Progenitor cell of endocrine pancreas (in vitro differentiated cells): ENCODE measurements around the gene CDK8. TPM values are rescaled to one million over a fixed set of nuclear protein-coding genes. Genes with fewer than 3 reads are reported as not detected.
"Not testable (repeated sequence)": the region's sequence is repeated elsewhere in the genome, so short reads cannot be mapped to it uniquely, and the experiment has no call there.

Source experiments
- DNase-seq: peaks from one replicate; pipeline ENCODE4 v3.0.0; 2021; ENCODE audit warnings: low spot score; ENCODE audit not compliant: unreplicated experiment
- H3K27ac Mint-ChIP-seq: 2 replicates; pipeline ENCODE4 v1.8.0; 2021; ENCODE audit warnings: mild to moderate bottlenecking, moderate library complexity, mixed read lengths
- H3K27me3 Mint-ChIP-seq: 2 replicates; pipeline ENCODE4 v1.8.0; 2021; ENCODE audit warnings: mixed read lengths
- H3K36me3 Mint-ChIP-seq: 2 replicates; pipeline ENCODE4 v1.8.0; 2022; ENCODE audit warnings: mixed read lengths; ENCODE audit not compliant: insufficient read depth
- H3K4me1 Mint-ChIP-seq: 2 replicates; pipeline ENCODE4 v1.8.0; 2021; ENCODE audit warnings: low read depth, mixed read lengths
- H3K4me3 Mint-ChIP-seq: 2 replicates; pipeline ENCODE4 v1.8.0; 2021; ENCODE audit warnings: low read depth, mild to moderate bottlenecking, moderate library complexity, mixed read lengths
- H3K9me3 Mint-ChIP-seq: 2 replicates; pipeline ENCODE4 v1.8.0; 2021; ENCODE audit warnings: low read depth, mixed read lengths
- total RNA-seq: library from RNA; stranded (reverse); gene quantifications from 2 replicates; pipeline ENCODE4 v1.2.1, GENCODE V29; 2021
- TF ChIP-seq, protein P1 (sequence below): fragments of 200-600 bp; sonication (generic); IDR thresholded peaks from one replicate; pipeline ENCODE4 v1.5.0; 2021; ENCODE audit warnings: antibody characterized with exemption, mild to moderate bottlenecking; ENCODE audit not compliant: unreplicated experiment

CDK8 gene
- total RNA-seq, 1 donor from 2014 or later = 31.7 TPM

DNA sequence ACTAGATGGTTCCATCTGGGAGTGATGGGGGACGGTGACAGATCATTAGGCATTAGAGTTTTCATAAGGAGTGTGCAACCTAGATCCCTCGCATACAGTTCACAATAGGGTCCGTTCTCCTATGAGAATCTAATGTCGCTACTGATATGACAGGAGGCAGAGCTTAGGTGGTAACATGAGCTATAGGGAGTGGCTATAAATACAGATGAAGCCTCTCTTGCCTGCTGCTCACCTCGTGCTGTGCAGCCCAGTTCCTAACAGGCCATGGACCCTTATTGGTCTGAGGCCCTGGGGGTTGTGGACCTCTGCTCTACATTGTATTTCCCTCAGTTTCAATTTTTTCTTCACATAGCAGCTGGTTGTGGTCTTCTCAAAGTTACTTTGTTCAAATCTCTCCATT, 56.5 kb downstream of the CDK8 start:
- H3K36me3 Mint-ChIP-seq = peaks cover 2% of the 10 kb centered on the region
- H3K27ac Mint-ChIP-seq = no peak overlapping the region
- H3K9me3 Mint-ChIP-seq = peaks cover 7% of the 10 kb centered on the region
- DNase-seq = no peak
- TF ChIP-seq, protein P1, sequence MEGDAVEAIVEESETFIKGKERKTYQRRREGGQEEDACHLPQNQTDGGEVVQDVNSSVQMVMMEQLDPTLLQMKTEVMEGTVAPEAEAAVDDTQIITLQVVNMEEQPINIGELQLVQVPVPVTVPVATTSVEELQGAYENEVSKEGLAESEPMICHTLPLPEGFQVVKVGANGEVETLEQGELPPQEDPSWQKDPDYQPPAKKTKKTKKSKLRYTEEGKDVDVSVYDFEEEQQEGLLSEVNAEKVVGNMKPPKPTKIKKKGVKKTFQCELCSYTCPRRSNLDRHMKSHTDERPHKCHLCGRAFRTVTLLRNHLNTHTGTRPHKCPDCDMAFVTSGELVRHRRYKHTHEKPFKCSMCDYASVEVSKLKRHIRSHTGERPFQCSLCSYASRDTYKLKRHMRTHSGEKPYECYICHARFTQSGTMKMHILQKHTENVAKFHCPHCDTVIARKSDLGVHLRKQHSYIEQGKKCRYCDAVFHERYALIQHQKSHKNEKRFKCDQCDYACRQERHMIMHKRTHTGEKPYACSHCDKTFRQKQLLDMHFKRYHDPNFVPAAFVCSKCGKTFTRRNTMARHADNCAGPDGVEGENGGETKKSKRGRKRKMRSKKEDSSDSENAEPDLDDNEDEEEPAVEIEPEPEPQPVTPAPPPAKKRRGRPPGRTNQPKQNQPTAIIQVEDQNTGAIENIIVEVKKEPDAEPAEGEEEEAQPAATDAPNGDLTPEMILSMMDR = no peak
- H3K4me3 Mint-ChIP-seq = no peak overlapping the region
- peaks cover 8% of the 10 kb centered on the region for H3K4me1 Mint-ChIP-seq
- no peaks in the 10 kb centered on the region for H3K27me3 Mint-ChIP-seq

DNA sequence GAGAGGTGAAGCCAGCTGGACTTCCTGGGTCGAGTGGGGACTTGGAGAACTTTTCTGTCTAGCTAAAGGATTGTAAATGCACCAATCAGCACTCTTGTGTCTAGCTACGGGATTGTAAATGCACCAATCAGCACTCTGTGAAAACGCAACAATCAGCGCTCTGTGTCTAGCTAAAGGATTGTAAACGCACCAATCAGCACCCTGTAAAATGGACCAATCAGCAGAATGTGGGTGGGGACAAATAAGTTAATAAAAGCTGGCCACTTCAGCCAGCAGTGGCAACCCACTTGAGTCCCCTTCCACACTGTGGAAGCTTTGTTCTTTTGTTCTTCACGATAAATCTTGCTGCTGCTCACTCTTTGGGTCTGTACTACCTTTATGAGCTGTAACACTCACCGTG, 58.1 kb downstream of the CDK8 start:
- not testable (repeated sequence) for H3K9me3 Mint-ChIP-seq, H3K27ac Mint-ChIP-seq, DNase-seq, H3K4me3 Mint-ChIP-seq, H3K27me3 Mint-ChIP-seq, H3K4me1 Mint-ChIP-seq, H3K36me3 Mint-ChIP-seq

DNA sequence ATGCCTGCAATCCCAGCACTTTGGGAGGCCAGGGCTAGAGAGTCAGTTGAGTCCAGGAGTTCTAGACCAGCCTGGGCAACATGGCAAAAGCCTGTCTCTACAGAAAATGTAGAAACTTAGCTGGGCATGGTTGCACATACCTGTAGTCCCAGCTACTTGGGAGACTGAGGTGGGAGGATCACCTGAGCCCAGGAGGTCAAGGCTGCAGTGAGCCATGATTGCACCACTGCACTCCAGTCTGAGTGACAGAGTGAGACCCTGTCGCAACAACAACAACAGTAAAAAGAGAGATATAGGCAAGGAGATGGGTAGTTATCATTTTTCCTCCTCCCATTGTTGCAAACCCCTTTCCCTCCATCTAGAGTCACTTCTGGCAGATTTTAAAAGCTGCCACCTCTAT, 62.2 kb downstream of the CDK8 start:
- not testable (repeated sequence) for H3K36me3 Mint-ChIP-seq, H3K4me1 Mint-ChIP-seq, DNase-seq, H3K27me3 Mint-ChIP-seq, H3K27ac Mint-ChIP-seq, H3K9me3 Mint-ChIP-seq, H3K4me3 Mint-ChIP-seq

DNA sequence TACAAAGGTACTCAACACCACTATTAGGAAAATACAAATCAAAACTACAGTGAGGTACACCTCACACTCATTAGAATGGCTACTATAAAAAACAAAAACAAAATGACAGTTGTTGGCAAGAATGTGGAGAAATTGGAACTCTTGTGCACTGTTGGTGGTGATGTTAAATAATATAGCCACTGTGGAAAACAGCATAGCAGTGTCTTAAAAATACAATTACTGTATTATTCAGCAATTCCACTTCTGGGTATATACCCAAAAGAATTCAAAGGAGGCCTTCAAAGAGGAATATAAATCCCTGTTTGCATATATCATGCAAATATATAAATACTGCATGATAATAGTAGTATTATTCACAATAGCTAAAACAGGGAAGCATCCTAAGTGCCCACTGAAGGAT, 66.8 kb downstream of the CDK8 start:
- Mint-ChIP-seq H3K4me3 (no peak overlapping the region), H3K36me3 (no peaks in the 10 kb centered on the region), H3K4me1 (peaks cover 11% of the 10 kb centered on the region), H3K27ac (no peak overlapping the region), H3K27me3 (no peaks in the 10 kb centered on the region), H3K9me3 (no peaks in the 10 kb centered on the region)
- TF ChIP-seq, protein P1 = no peak
- no peak for DNase-seq

DNA sequence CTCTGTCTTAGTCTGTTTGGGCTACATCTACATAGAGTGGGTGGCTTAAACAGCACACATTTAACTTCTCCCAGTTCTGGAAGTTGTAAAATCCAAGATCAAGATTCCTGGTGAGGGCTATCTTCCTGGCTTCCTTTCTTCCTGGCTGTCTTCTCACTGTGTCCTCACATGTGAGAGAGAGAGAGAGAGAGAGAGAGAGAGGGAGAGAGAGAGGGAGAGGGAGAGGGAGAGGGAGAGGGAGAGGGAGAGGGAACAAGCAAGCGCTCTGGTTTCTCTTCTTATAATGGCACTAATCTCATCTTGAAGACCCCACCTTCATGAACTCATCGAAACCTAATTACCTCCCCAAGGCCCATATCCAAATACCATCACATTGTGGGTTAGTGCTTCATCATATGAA, 69.2 kb downstream of the CDK8 start:
- Mint-ChIP-seq H3K27me3 (no peaks in the 10 kb centered on the region), H3K27ac (no peak overlapping the region), H3K4me1 (peaks cover 15% of the 10 kb centered on the region), H3K36me3 (no peaks in the 10 kb centered on the region), H3K9me3 (no peaks in the 10 kb centered on the region), H3K4me3 (no peak overlapping the region)
- DNase-seq = no peak
- TF ChIP-seq, protein P1 = no peak

DNA sequence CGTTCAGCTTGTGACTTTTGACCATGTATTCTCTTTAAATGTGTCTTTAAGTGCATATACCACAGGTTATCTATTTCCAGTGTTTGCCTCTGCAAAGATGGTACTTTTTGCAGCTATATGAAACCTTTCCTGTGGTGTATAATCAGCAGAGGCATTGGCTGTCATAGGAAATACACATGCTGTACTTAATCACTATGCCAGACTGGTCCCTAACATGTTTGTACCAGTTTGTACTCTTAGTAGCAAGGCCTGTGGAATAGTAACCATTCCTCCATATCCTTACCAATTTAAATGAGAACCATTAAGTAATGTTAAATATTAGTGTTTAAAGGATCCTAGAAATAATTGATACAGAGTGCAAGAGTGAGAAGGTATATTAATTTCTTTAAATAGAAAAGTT, 69.8 kb downstream of the CDK8 start:
- TF ChIP-seq, protein P1 = no peak
- Mint-ChIP-seq H3K27me3 (no peaks in the 10 kb centered on the region), H3K9me3 (peaks cover 4% of the 10 kb centered on the region), H3K4me1 (peaks cover 15% of the 10 kb centered on the region), H3K36me3 (peaks cover 1% of the 10 kb centered on the region), H3K4me3 (no peak overlapping the region), H3K27ac (no peak overlapping the region)
- DNase-seq = no peak
